Measurements from ENCODE around the gene BTBD18. TPM values are rescaled to one million over a fixed set of nuclear protein-coding genes. Genes with fewer than 3 reads are reported as not detected.
A peak's percentile ranks its signal among the peaks of the same experiment; 100 is the strongest.

BTBD18 gene
- total RNA-seq, 1 experiment from 2014 or later: not detected

- H3K36me3 Mint-ChIP-seq (ENCODE audit: insufficient read depth, unreplicated experiment): peaks cover 27% of the 10 kb centered on the region
- TF ChIP-seq, protein P1, sequence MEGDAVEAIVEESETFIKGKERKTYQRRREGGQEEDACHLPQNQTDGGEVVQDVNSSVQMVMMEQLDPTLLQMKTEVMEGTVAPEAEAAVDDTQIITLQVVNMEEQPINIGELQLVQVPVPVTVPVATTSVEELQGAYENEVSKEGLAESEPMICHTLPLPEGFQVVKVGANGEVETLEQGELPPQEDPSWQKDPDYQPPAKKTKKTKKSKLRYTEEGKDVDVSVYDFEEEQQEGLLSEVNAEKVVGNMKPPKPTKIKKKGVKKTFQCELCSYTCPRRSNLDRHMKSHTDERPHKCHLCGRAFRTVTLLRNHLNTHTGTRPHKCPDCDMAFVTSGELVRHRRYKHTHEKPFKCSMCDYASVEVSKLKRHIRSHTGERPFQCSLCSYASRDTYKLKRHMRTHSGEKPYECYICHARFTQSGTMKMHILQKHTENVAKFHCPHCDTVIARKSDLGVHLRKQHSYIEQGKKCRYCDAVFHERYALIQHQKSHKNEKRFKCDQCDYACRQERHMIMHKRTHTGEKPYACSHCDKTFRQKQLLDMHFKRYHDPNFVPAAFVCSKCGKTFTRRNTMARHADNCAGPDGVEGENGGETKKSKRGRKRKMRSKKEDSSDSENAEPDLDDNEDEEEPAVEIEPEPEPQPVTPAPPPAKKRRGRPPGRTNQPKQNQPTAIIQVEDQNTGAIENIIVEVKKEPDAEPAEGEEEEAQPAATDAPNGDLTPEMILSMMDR (IDR thresholded peaks at IDR 0.05; ENCODE audit: unreplicated experiment): no peak
- H3K4me3 Mint-ChIP-seq (ENCODE audit: unreplicated experiment): peak overlapping the region; percentile 90
- no peaks in the 10 kb centered on the region for H3K27me3 Mint-ChIP-seq (ENCODE audit: insufficient read depth, unreplicated experiment)
- BruUV-seq (replicated peaks): no TSS peak
- H3K27ac Mint-ChIP-seq (ENCODE audit: low read depth, unreplicated experiment): peak overlapping the region; percentile 81
- CTCF ChIA-PET: interaction anchor here (0.7 to 3.6 kb wide), 6 partner anchors 12 to 800 kb away, joined by 3 to 25 read pairs (median 4); no protein-coding TSS in a partner anchor
- POLR2A ChIA-PET: interaction anchor here (0.6 to 3.9 kb wide), 15 partner anchors 10 to 388 kb away, joined by 3 to 42 read pairs (median 4); partner anchors contain the start of genes CLP1, CTNND1 and SELENOH
- intact Hi-C loops (cut with micrococcal nuclease): loop anchor here (2.0 to 5.0 kb wide), 2 partner anchors 45 to 147 kb away; partner anchors contain the start of genes UBE2L6 and ZDHHC5
- peaks cover 16% of the 10 kb centered on the region for H3K4me1 Mint-ChIP-seq (ENCODE audit: insufficient read depth, unreplicated experiment)
- no peaks in the 10 kb centered on the region for H3K9me3 Mint-ChIP-seq (ENCODE audit: unreplicated experiment)
- DNase-seq (ENCODE audit: unreplicated experiment): no peak
Measured at GRCh38 chr11:57713835-57714234, 37.8 kb downstream of the BTBD18 start.

DNA sequence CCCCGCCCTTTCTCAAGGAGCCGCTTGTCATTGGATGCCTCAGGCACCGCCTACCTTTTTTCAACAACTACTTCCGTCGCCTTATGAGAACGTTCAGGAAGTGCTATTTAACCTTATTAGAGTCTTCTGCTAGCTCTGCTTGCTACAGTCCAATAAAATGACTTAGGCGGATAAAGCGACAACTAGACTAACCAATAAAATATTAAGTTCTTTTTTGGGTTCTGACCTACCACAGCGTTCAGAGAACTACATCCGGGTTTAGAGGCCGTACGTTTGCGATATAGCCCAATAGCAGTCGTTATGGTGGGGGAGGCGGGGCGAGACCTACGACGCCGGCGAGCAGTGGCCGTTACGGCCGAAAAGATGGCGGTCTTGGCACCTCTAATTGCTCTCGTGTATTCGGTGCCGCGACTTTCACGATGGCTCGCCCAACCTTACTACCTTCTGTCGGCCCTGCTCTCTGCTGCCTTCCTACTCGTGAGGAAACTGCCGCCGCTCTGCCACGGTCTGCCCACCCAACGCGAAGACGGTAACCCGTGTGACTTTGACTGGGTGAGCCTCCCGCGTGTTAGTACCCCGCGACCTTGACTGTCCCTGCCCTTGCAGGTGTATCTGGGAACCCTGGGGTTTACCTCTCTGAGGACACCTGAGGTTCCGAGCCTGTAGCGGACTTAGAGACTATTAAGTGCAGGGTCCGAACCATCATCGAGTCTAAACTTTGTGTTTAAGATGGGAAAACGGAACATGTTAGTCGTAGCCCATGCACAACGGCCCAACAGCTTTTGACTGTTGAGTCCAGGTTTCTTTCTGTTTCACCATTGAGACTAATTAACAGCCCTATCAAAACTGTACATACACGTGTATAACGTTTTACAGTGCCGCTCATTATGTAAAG lies 39.1 kb downstream of the BTBD18 start, which contains the start of gene TMX2:
TSS of gene TMX2 (plus strand) at position 338 of the 895 bp plus-strand sequence. CDS start at position 364, 26 bp downstream.
- TSS peak; percentile 66 for BruUV-seq (replicated peaks)
- Mint-ChIP-seq H3K9me3 (ENCODE audit: unreplicated experiment) (no peaks in the 10 kb centered on the region), H3K4me1 (ENCODE audit: insufficient read depth, unreplicated experiment) (peaks cover 22% of the 10 kb centered on the region), H3K27ac (ENCODE audit: low read depth, unreplicated experiment) (peak within 1 kb of the TSS; percentile 81), H3K36me3 (ENCODE audit: insufficient read depth, unreplicated experiment) (peaks cover 14% of the 10 kb centered on the region), H3K27me3 (ENCODE audit: insufficient read depth, unreplicated experiment) (no peaks in the 10 kb centered on the region), H3K4me3 (ENCODE audit: unreplicated experiment) (peak within 1 kb of the TSS; percentile 90)
- ChIA-PET POLR2A (interaction anchor here (0.6 to 3.9 kb wide), 43 partner anchors 9 to 1427 kb away, joined by 3 to 42 read pairs (median 5); partner anchors contain the start of genes CLP1, CTNND1, SELENOH and TIMM10), CTCF (interaction anchor here (0.5 to 3.6 kb wide), 6 partner anchors 18 to 768 kb away, joined by 3 to 25 read pairs (median 3); no protein-coding TSS in a partner anchor)
- DNase-seq (ENCODE audit: unreplicated experiment): peak; percentile 99
- intact Hi-C loops (cut with micrococcal nuclease): loop anchor here (1.0 to 5.0 kb wide), 3 partner anchors 44 to 145 kb away; partner anchors contain the start of genes UBE2L6 and ZDHHC5
- TF ChIP-seq, protein P1 (IDR thresholded peaks at IDR 0.05; ENCODE audit: unreplicated experiment): no peak

DNA sequence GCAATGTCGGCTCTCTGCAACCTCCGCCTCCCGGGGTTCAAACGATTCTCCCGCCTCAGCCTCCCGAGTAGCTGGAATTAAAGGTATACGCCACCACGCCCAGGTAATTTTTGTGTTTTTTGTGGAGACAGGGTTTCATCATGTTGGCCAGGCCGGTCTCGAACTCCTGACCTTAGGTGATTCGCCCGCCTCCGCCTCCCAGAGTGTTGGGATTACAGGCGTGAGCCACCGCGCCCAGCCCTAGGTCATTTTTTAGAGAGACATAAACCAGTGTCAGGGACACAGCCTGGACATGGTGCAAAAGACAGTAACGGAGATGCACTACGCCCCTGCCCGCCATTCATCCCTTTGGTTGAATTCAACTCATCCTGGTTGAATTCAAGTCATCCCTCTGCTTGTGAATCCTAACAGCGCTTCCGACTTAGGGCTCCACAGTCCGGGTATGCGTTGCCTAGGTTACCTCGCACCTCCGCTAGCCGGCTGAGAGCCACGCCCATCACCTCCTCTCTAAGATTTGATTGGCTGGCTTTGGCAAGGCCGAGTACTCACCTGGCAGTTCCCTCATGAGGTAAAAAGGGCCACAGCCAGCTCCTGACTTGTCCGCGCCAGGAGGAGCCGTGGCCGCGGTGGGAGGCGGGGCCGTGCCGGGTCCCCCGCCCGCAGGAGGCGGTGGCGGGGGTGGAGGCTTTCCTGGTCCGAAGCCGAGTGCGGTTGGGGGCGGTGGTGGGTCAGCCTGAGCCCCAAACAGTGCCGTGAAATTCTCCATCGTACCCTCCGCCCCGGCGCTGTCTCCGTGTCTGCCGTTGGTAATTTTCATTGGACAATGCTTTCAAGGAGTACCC lies 40.0 kb downstream of the BTBD18 start, which contains the start of gene MED19:
TSS of gene MED19 (minus strand) at position 802 of the 842 bp plus-strand sequence. CDS start at position 766, 36 bp downstream.
- no peaks in the 10 kb centered on the region for H3K9me3 Mint-ChIP-seq (ENCODE audit: unreplicated experiment)
- H3K36me3 Mint-ChIP-seq (ENCODE audit: insufficient read depth, unreplicated experiment): peaks cover 13% of the 10 kb centered on the region
- intact Hi-C loops (cut with micrococcal nuclease): loop anchor here (1.0 to 5.0 kb wide), 3 partner anchors 43 to 144 kb away; partner anchors contain the start of genes UBE2L6 and ZDHHC5
- H3K27ac Mint-ChIP-seq (ENCODE audit: low read depth, unreplicated experiment): peak within 1 kb of the TSS; percentile 81
- peak within 1 kb of the TSS; percentile 90 for H3K4me3 Mint-ChIP-seq (ENCODE audit: unreplicated experiment)
- TSS peak; percentile 71 for BruUV-seq (replicated peaks)
- POLR2A ChIA-PET: interaction anchor here (0.5 to 3.9 kb wide), 34 partner anchors 9 to 873 kb away, joined by 3 to 42 read pairs (median 6); partner anchors contain the start of genes CLP1, CTNND1, SELENOH and TIMM10
- no peaks in the 10 kb centered on the region for H3K27me3 Mint-ChIP-seq (ENCODE audit: insufficient read depth, unreplicated experiment)
- TF ChIP-seq, protein P1 (IDR thresholded peaks at IDR 0.05; ENCODE audit: unreplicated experiment): no peak
- CTCF ChIA-PET: interaction anchor here (0.7 to 3.6 kb wide), 6 partner anchors 49 to 939 kb away, joined by 3 to 25 read pairs (median 3); no protein-coding TSS in a partner anchor
- peak; percentile 91 for DNase-seq (ENCODE audit: unreplicated experiment)
- H3K4me1 Mint-ChIP-seq (ENCODE audit: insufficient read depth, unreplicated experiment): peaks cover 22% of the 10 kb centered on the region
